ENCODE data around the gene AKIRIN2.
A peak's percentile ranks its signal among the peaks of the same experiment; 100 is the strongest.

AKIRIN2 gene

DNA sequence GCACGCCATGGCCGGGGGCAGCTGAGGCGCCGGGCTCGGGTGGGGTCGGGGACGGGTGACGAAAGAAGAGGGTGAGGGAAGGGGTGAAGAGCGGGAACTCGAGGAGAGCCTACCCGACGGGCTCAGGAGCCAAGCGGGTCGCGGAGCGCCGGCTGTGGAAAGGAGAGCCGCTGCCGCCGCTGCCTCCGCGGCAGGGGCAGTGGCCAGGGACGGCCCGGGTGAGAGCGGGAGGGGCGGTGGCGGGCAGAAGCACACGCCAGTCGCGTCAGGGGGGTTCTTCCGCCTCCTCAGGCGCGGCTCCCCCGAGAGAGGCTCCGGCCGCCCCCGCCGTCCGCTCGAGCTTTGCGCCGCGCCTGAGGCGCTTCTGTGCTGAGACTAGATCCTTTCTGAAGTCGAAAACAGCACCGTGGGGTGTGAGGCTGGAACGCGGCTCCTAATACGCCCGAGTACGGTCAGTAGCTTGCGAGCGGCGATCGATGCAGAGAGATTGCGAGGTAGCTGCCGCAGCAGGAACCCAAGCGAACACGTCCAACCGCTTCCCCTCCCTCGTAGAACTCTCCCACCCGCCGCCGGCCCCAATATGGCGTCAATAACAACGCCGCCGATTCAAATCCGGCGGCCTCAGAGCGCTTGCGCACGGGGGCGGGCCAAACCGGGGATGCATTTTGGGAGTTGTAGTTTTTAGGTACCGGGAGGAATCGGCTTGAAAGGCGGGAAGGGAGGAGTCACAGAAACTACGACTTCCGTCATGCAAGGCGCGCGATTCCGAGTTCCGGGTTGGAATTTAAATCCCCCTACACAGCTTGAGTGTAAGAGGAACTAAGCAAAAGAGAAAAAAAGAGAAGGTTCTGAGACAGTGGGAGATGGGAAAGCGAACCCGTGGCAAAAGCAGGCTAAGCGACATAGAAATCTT lies at the start of gene AKIRIN2:
AKIRIN2 (minus strand) TSS at position 558 of the 913 bp plus-strand sequence; CDS start at position 9, 549 bp downstream.
- peak; percentile 99 for DNase-seq (ENCODE audit: low read depth)
- TF ChIP-seq, protein P1, sequence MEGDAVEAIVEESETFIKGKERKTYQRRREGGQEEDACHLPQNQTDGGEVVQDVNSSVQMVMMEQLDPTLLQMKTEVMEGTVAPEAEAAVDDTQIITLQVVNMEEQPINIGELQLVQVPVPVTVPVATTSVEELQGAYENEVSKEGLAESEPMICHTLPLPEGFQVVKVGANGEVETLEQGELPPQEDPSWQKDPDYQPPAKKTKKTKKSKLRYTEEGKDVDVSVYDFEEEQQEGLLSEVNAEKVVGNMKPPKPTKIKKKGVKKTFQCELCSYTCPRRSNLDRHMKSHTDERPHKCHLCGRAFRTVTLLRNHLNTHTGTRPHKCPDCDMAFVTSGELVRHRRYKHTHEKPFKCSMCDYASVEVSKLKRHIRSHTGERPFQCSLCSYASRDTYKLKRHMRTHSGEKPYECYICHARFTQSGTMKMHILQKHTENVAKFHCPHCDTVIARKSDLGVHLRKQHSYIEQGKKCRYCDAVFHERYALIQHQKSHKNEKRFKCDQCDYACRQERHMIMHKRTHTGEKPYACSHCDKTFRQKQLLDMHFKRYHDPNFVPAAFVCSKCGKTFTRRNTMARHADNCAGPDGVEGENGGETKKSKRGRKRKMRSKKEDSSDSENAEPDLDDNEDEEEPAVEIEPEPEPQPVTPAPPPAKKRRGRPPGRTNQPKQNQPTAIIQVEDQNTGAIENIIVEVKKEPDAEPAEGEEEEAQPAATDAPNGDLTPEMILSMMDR (IDR thresholded peaks at IDR 0.05; ENCODE audit: insufficient read depth, low read depth, low read length, missing control alignments) = no peak
- H3K4me3 ChIP-seq (ENCODE audit: low read length) = peak within 1 kb of the TSS; percentile 95

GRCh38 chr6:87747646-87748045 lies 45.6 kb upstream of the AKIRIN2 start:
- peak; percentile 16 for DNase-seq (ENCODE audit: low read depth)
- TF ChIP-seq, protein P1 (IDR thresholded peaks at IDR 0.05; ENCODE audit: insufficient read depth, low read depth, low read length, missing control alignments) = no peak
- H3K4me3 ChIP-seq (ENCODE audit: low read length) = no peak overlapping the region

DNA sequence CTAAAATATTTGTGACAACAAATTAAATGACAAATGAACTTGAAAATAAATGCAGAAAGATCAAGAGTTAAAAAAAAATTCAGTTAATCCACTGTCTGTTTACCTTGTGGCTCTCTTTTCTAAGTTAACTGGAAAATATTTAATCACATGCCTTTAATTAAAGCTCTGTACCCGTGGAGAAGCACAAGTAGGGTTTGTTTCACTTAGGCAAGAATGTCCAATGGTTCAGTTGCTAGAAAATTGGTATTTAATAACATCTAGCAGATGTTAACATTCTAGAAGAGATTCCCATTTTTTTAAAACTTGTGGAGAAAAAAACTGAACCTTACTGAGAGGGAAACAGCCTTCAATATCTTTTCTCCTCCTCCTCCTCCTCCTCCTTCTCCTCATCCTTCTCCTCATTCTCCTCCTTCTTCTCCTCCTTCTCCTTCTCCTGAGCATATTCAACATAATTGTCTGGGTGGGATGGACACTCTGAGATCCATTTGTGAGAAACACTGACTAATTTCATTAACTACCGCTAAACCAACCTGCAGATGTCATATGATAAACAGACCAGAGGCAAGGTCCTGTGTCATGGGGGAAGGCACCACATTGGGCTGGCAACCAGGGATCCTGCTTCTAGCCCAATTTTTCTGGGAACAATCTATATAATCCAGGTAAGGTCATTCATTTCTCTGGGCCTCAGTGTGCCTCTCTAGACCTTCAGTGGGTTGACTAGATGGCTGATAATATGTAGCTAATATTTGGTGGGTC lies 44.1 kb upstream of the AKIRIN2 start:
- TF ChIP-seq, protein P1 (IDR thresholded peaks at IDR 0.05; ENCODE audit: insufficient read depth, low read depth, low read length, missing control alignments) = no peak
- no peak overlapping the region for H3K4me3 ChIP-seq (ENCODE audit: low read length)
- no peak for DNase-seq (ENCODE audit: low read depth)

DNA sequence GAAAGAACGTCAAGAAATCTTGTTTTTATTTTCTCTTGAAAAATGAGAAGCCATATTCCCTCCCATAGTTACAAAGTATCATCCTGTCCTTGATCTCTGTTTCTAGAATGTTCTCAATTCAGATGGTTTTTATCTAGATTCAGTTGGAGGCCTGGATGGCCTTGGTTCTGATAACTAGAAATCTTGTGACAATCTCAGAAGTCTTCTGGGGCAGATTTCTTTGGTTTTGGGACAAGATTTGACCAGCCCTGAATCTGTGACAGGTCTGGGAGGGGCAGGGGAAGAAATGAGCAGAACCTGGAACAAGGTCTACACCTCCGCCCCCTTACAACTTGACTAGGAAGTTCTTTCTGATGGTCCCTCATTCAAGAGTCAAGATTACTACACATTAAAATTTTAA lies 41.4 kb upstream of the AKIRIN2 start:
- H3K4me3 ChIP-seq (ENCODE audit: low read length) = no peak overlapping the region
- TF ChIP-seq, protein P1 (IDR thresholded peaks at IDR 0.05; ENCODE audit: insufficient read depth, low read depth, low read length, missing control alignments) = no peak
- DNase-seq (ENCODE audit: low read depth) = no peak

DNA sequence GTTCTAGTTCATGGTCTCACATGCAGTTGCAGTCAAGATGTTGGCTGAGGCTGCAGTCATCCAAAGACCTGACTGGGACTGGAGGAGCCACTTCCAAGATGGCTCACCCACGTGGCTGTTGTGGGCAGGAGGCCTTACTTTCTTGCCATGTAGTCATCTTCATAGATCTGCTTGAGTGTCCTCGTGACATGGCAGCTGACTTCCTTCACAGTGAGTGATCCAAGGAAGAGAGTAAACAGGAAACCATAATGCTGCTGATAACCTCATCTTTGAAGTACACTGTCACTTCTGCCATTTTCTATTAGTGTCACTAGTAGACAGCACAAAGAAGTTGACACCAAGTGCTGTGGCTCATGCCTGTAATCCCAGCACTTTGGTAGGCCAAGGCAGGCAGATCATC lies 40.1 kb upstream of the AKIRIN2 start:
- no peak for DNase-seq (ENCODE audit: low read depth)

DNA sequence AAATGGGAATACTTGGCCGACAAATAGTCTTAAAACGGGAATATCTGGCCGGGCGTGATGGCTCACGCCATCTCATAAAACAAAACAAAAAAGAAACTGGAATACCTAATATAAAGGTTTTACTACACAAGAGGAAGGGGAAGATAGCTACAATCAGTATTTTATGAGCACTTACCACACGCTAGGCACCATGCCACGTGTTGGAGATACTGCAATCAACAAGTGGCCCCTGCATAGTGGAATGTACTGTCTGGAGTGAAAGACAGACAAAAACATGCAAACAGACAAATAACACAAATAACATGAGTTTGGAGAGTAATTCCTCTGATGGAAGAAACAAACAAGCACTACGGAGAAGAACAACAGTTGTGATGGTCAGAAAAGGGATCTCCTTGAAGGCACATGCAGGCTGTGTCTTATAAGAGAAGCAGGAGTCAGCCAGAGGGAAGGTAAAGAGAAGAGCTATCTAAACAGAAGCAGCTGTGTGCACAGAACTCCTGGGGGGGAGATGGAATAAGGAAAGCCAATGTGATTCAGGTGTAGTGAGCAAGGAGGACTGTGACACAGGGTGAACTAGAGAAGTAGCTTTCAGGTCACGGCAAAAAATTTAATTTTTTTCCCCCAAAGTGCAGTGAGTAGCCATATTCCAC lies 39.1 kb upstream of the AKIRIN2 start:
- no peak for DNase-seq (ENCODE audit: low read depth)
- TF ChIP-seq, protein P1 (IDR thresholded peaks at IDR 0.05; ENCODE audit: insufficient read depth, low read depth, low read length, missing control alignments) = no peak
- no peak overlapping the region for H3K4me3 ChIP-seq (ENCODE audit: low read length)

More for the DNA sequence above, 40.1 kb upstream of the AKIRIN2 start:
- TF ChIP-seq, protein P1 (IDR thresholded peaks at IDR 0.05; ENCODE audit: insufficient read depth, low read depth, low read length, missing control alignments) = no peak
- no peak overlapping the region for H3K4me3 ChIP-seq (ENCODE audit: low read length)
